GM19324 (cell line): Measurements from ENCODE around the gene EDA.
"Not testable (repeated sequence)": the region's sequence is repeated elsewhere in the genome, so short reads cannot be mapped to it uniquely, and the experiment has no call there.

Experiments used
- ATAC-seq: cut with Tn5 transposase; IDR thresholded peaks from one replicate; pipeline ENCODE4 v1.9.1; 2021; ENCODE audit warnings: mild to moderate bottlenecking, moderate library complexity; ENCODE audit not compliant: unreplicated experiment, low FRiP score

The EDA gene

GRCh38 chrX:69919749-69920148 is 303.8 kb downstream of the EDA start:
- ATAC-seq, result no peak

GRCh38 chrX:69932323-69932722 is 316.4 kb downstream of the EDA start:
- no peak for ATAC-seq

DNA sequence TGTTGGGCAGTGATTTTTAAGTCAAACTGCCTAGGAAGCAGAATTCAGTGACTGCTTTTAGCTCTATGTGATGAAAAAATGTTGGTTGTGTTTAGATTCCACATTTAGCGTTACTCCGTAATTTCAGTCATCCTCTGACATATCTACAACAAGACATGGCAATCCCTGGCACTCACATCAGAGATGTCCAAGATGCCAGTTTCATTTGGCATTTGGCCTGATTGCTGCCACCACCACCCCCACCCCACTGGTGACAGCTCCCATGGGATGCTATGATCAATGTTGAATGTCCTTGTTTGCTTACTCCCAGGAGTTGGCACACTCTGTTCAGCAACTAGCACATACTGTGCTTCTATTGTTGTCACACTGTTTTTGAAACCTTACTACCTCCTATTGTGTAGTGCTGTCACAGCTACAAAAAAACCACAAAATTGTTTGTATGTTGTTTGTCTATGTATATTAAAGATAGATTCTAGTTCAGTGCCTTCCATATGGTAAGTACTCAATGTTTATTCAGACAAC is 332.4 kb downstream of the EDA start:
- ATAC-seq, result no peak

GRCh38 chrX:69951753-69952152 is 335.8 kb downstream of the EDA start:
- no peak for ATAC-seq

GRCh38 chrX:69959712-69960111 is 343.8 kb downstream of the EDA start:
- ATAC-seq, result no peak

- no peak for ATAC-seq
These were observed 345.6 kb downstream of the EDA start for GRCh38 chrX:69961365-69962072.

GRCh38 chrX:69968950-69969349 is 353.0 kb downstream of the EDA start:
- ATAC-seq, result no peak

DNA sequence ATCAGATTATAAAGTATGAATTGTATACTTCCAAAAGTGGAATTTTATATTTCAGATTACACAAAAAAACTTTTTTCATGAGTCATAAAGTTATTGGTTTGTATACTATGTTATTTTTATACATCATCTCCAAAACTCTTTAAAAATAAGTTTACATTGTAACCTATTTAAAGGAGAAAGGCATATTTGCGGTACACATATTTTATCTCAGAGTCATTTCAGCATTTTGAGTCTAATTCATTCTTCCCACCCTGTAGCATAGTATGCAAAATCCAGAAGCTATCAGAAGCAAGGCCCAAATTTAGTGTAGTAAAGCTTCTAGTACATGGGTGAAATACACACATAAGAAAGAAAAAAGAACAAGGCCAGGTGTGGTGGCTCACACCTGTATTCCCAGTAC is 353.5 kb downstream of the EDA start:
- ATAC-seq, result no peak

- ATAC-seq, result no peak
These were observed 371.8 kb downstream of the EDA start for GRCh38 chrX:69987691-69988090.

- ATAC-seq, result no peak
These were observed 373.1 kb downstream of the EDA start for GRCh38 chrX:69988955-69989394.

- no peak for ATAC-seq
These were observed 375.8 kb downstream of the EDA start for GRCh38 chrX:69991685-69992084.

- ATAC-seq, result no peak
These were observed 377.6 kb downstream of the EDA start for GRCh38 chrX:69993494-69993893.

- no peak for ATAC-seq
These were observed 379.6 kb downstream of the EDA start for GRCh38 chrX:69995362-69996112.

DNA sequence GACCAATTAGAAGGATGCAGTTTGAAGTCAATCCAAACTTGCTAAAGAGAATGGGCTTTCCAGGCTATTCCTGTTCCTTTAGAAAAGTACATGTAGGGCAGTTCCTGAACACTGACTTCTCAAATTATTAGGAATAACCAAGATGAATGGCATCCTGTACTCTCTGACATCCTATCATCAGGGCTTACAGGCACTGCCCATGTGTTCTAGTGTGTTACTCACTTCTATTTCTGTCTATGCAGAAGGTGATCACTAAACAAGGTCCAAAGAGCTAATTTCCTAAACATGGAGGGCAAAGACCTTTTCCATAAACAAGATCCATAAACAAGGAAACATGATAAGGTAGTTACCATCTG is 380.2 kb downstream of the EDA start:
- ATAC-seq, result no peak

DNA sequence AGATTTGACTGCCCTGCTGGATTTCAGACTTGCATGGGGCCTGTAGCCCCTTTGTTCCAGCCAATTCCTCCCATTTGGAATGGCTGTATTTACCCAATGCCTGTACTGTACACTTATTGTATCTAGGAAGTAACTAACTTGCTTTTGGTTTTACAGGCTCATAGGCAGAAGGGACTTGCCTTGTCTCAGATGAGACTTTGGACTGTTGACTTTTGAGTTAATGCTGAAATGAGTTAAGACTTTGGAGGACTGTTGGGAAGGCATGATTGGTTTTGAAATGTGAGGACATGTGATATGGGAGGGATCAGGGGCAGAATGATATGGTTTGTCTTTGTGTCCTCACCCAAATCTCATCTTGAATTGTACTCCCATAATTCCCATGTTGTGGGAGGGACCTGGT is 382.4 kb downstream of the EDA start:
- ATAC-seq, result not testable (repeated sequence)

GRCh38 chrX:70001269-70001668 is 385.4 kb downstream of the EDA start:
- no peak for ATAC-seq

GRCh38 chrX:70001708-70002341 is 385.9 kb downstream of the EDA start:
- no peak for ATAC-seq

DNA sequence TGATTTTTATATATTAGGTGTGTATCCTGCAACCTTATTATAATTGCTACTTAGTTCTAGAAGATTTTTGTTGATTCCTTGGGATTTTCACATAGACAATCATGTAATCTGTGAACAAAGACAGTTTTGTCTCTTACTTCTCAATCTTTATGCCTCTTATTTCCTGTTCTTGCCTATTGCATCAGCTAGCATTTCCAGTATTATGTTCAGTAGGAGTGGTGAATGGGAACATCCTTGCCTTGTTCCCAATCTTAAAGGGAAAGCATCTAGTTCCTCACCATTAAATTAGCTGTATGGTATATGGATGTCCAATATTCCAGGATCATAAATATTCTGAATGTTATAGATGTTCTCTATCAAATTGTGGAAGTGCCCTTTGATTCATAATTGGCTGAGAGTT is 392.0 kb downstream of the EDA start:
- ATAC-seq, result no peak

DNA sequence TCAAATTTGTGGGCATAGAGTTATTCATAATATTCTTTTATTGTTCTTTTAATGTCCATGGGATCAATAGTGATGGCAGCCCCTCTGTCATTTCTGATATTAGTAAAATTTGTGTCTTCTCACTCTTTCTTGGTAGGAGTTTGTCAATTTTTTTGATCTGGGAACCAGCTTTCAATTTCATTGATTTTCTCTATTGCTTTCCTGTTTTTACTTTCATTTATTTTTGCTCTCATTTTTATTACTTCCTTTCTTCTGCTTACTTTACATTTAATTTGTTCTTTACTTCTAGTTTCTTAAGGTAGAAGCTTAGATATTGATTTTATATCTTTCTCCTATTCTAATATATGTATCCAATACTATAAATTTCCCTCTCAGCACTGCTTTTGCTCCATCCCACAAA is 393.1 kb downstream of the EDA start:
- ATAC-seq, result no peak

GRCh38 chrX:70009970-70010369 is 394.1 kb downstream of the EDA start:
- no peak for ATAC-seq

DNA sequence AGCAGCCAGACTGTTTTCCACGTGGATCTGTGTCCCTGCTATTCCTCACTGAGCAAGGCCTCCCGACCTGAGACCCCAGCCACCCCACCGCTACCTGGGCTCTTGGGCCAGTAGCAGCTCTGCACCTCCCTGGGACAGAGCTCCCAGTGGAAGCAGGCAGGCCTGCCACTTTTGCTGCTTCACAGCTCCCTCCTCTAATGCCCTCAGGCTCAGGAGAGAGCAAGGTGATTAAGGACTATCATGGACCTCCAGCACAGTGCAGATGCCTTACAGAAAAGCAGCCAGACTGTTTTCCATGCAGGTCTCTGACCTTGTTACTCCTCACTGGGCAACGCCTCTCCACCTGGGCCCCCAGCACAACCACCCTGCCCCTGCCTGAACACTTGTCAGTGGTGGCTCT is 396.8 kb downstream of the EDA start:
- ATAC-seq, result no peak
